Body of pancreas (tissue), 4 donors: Measurements from ENCODE around the gene MICU1.

Source experiments
- POLR2A ChIP-seq, 3 donors: fragments of 450-650 bp; IDR thresholded peaks; one replicate each; pipeline ENCODE4 v1.6.1; 2016; ENCODE audit warnings: antibody characterized with exemption in 3 of 3, mild to moderate bottlenecking in 2 of 3
- TF ChIP-seq, protein P1 (sequence below), 7 experiments: fragments of 450-650 bp in 4 of 7; fragments of 200-600 bp in 3 of 7; sonication (generic) in 3 of 7; IDR thresholded peaks; one replicate each; pipeline ENCODE4 v1.5.1; 2016 to 2019; ENCODE audit warnings: antibody characterized with exemption in 7 of 7

DNA sequence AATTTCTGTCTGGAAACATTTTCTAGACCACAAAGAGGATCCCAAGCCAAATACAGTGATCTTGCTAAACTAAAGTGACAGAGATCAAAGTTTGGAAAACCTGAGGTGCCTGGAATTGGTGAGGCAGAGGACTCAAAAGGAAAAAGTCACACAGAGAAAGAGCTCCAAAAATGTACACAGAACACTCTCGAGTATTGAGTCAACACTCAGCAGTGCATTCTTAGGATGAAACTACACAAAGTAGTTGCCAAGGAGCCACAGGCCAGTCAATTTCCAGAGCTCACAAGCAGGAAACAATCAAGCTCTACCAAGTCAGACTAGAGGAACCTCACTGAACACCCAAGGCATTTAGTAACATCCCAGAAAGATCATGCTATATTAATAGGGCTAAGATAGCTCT is 61.3 kb downstream of the MICU1 start:
- TF ChIP-seq, protein P1, sequence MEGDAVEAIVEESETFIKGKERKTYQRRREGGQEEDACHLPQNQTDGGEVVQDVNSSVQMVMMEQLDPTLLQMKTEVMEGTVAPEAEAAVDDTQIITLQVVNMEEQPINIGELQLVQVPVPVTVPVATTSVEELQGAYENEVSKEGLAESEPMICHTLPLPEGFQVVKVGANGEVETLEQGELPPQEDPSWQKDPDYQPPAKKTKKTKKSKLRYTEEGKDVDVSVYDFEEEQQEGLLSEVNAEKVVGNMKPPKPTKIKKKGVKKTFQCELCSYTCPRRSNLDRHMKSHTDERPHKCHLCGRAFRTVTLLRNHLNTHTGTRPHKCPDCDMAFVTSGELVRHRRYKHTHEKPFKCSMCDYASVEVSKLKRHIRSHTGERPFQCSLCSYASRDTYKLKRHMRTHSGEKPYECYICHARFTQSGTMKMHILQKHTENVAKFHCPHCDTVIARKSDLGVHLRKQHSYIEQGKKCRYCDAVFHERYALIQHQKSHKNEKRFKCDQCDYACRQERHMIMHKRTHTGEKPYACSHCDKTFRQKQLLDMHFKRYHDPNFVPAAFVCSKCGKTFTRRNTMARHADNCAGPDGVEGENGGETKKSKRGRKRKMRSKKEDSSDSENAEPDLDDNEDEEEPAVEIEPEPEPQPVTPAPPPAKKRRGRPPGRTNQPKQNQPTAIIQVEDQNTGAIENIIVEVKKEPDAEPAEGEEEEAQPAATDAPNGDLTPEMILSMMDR (IDR thresholded peaks at IDR 0.05): no peak
- no peak for TF ChIP-seq POLR2A (IDR thresholded peaks at IDR 0.05)
